K562 (cell line): ENCODE measurements around the gene BID. TPM values are rescaled to one million over a fixed set of nuclear protein-coding genes. Genes with fewer than 3 reads are reported as not detected.

Source experiments
- DACH1 ChIP-seq: fragments of 450-650 bp; IDR thresholded peaks from 2 replicates; pipeline ENCODE4 v1.6.1; 2018; ENCODE audit not compliant: partially characterized antibody
- FOXK1 ChIP-seq: sonication (generic); formaldehyde crosslinking; IDR thresholded peaks from 2 replicates; pipeline ENCODE4 v1.8.0; 2022; ENCODE audit warnings: missing genetic modification reagents, mild to moderate bottlenecking, borderline replicate concordance
- L3MBTL2 ChIP-seq: fragments of 450-650 bp; IDR thresholded peaks from 2 replicates; pipeline ENCODE4 v1.6.1; 2016; ENCODE audit warnings: mild to moderate bottlenecking, moderate library complexity
- MAZ ChIP-seq, 2 experiments: fragments of 450-650 bp in 1 of 2; sonication (generic) in 1 of 2; formaldehyde crosslinking; IDR thresholded peaks in 1 of 2; conservative IDR thresholded peaks in 1 of 2; 2 replicates each; pipeline versions ENCODE4 v1.4.0 to v1.5.0; 2020; ENCODE audit warnings: mild to moderate bottlenecking in 1 of 2, missing genetic modification reagents in 1 of 2
- RAD21 ChIP-seq, 2 experiments: fragments of 250-450 bp in 1 of 2; fragments of 450-650 bp in 1 of 2; sonication (Bioruptor Pico) in 1 of 2; formaldehyde crosslinking in 1 of 2; IDR thresholded peaks in 1 of 2; conservative IDR thresholded peaks in 1 of 2; 2 replicates each; pipeline versions ENCODE4 v1.4.0 to v1.8.0; 2020 to 2022; ENCODE audit warnings: mild to moderate bottlenecking in 2 of 2, moderate library complexity in 1 of 2
- YBX1 ChIP-seq: fragments of 450-650 bp; IDR thresholded peaks from 2 replicates; pipeline ENCODE4 v1.7.1; 2016; ENCODE audit warnings: mild to moderate bottlenecking
- ZNF76 ChIP-seq: fragments of 250-450 bp; sonication (Bioruptor Pico); IDR thresholded peaks from 2 replicates; pipeline ENCODE4 v1.4.0; 2020; ENCODE audit warnings: mild to moderate bottlenecking, moderate library complexity, borderline replicate concordance
- polyA plus RNA-seq, 8 experiments: library from polyadenylated mRNA; depleted of rRNA in 4 of 8; stranded (reverse) in 5 of 8; unstranded in 3 of 8; fragments of >200 nt; fragmentation: Nextera tagmentation in 2 of 8; fragmentation: Illumina TruSeq in 1 of 8; extraction: Ambion mirVana in 2 of 8; extraction: Trizol in 1 of 8; gene quantifications; 2 replicates each; pipeline versions ENCODE4 v1.2.1 to v1.2.3, GENCODE V29; 2011 to 2014; ENCODE audit warnings: inconsistent platforms in 1 of 8, missing spikeins in 1 of 8
- total RNA-seq, 7 experiments: library from RNA; depleted of rRNA in 6 of 7; stranded (reverse); fragments of >200 nt in 6 of 7; fragmentation: Illumina TruSeq in 2 of 7; extraction: Trizol in 2 of 7; gene quantifications; 2 replicates each; pipeline versions ENCODE4 v1.2.1 to v1.2.3, GENCODE V29; 2011 to 2021; ENCODE audit warnings: low replicate concordance in 1 of 7
- TF ChIP-seq, protein P1 (sequence below): fragments of 450-650 bp; IDR thresholded peaks from 2 replicates; pipeline ENCODE4 v1.6.1; 2016; ENCODE audit warnings: mild to moderate bottlenecking, moderate library complexity
- TF ChIP-seq, protein P2 (sequence below), 2 experiments: fragments of 200-800 bp in 1 of 2; sonication (Bioruptor generic) in 1 of 2; sonication (generic) in 1 of 2; formaldehyde crosslinking in 1 of 2; IDR thresholded peaks in 1 of 2; conservative IDR thresholded peaks in 1 of 2; 2 replicates each; pipeline versions ENCODE4 v1.5.0 to v1.6.1; 2016 to 2020; ENCODE audit warnings: missing compliant biosample characterization in 1 of 2, missing genetic modification characterization in 1 of 2, missing genetic modification reagents in 1 of 2
- TF ChIP-seq, protein P3 (sequence below): fragments of 250-450 bp; sonication (Bioruptor Pico); IDR thresholded peaks from 2 replicates; pipeline ENCODE4 v1.8.0; 2022; ENCODE audit warnings: inconsistent platforms
- TF ChIP-seq, protein P4 (sequence below): sonication (generic); formaldehyde crosslinking; IDR thresholded peaks from 2 replicates; pipeline ENCODE4 v1.9.0; 2022; ENCODE audit warnings: mild to moderate bottlenecking, missing genetic modification reagents

Gene BID
- total and polyA plus RNA-seq, 9 of the 15 experiments (the other 6 are each of a cell fraction or from before 2014, with no cell fraction given): 5.2 to 209 (median 63.7) TPM

DNA sequence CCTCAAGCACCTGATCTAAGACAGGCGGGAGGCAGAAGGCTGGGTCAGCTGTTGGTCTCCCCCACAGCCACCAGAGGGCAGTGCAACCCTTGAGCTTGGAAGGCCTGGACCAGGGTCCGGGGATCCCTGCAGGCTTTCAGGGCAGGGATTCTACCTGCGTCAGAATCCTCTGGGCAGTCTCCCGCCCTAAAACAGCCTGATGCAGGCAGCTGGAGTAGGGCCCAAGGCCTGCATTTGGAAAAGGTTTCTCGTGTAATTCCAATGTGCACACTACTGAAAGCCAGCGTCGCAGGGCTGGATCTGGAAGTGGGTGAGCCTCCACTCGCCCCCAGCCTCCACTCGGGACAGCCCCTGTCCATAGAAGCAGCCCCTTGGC is 31.8 kb downstream of the BID start (continued):
- TF ChIP-seq, protein P1, sequence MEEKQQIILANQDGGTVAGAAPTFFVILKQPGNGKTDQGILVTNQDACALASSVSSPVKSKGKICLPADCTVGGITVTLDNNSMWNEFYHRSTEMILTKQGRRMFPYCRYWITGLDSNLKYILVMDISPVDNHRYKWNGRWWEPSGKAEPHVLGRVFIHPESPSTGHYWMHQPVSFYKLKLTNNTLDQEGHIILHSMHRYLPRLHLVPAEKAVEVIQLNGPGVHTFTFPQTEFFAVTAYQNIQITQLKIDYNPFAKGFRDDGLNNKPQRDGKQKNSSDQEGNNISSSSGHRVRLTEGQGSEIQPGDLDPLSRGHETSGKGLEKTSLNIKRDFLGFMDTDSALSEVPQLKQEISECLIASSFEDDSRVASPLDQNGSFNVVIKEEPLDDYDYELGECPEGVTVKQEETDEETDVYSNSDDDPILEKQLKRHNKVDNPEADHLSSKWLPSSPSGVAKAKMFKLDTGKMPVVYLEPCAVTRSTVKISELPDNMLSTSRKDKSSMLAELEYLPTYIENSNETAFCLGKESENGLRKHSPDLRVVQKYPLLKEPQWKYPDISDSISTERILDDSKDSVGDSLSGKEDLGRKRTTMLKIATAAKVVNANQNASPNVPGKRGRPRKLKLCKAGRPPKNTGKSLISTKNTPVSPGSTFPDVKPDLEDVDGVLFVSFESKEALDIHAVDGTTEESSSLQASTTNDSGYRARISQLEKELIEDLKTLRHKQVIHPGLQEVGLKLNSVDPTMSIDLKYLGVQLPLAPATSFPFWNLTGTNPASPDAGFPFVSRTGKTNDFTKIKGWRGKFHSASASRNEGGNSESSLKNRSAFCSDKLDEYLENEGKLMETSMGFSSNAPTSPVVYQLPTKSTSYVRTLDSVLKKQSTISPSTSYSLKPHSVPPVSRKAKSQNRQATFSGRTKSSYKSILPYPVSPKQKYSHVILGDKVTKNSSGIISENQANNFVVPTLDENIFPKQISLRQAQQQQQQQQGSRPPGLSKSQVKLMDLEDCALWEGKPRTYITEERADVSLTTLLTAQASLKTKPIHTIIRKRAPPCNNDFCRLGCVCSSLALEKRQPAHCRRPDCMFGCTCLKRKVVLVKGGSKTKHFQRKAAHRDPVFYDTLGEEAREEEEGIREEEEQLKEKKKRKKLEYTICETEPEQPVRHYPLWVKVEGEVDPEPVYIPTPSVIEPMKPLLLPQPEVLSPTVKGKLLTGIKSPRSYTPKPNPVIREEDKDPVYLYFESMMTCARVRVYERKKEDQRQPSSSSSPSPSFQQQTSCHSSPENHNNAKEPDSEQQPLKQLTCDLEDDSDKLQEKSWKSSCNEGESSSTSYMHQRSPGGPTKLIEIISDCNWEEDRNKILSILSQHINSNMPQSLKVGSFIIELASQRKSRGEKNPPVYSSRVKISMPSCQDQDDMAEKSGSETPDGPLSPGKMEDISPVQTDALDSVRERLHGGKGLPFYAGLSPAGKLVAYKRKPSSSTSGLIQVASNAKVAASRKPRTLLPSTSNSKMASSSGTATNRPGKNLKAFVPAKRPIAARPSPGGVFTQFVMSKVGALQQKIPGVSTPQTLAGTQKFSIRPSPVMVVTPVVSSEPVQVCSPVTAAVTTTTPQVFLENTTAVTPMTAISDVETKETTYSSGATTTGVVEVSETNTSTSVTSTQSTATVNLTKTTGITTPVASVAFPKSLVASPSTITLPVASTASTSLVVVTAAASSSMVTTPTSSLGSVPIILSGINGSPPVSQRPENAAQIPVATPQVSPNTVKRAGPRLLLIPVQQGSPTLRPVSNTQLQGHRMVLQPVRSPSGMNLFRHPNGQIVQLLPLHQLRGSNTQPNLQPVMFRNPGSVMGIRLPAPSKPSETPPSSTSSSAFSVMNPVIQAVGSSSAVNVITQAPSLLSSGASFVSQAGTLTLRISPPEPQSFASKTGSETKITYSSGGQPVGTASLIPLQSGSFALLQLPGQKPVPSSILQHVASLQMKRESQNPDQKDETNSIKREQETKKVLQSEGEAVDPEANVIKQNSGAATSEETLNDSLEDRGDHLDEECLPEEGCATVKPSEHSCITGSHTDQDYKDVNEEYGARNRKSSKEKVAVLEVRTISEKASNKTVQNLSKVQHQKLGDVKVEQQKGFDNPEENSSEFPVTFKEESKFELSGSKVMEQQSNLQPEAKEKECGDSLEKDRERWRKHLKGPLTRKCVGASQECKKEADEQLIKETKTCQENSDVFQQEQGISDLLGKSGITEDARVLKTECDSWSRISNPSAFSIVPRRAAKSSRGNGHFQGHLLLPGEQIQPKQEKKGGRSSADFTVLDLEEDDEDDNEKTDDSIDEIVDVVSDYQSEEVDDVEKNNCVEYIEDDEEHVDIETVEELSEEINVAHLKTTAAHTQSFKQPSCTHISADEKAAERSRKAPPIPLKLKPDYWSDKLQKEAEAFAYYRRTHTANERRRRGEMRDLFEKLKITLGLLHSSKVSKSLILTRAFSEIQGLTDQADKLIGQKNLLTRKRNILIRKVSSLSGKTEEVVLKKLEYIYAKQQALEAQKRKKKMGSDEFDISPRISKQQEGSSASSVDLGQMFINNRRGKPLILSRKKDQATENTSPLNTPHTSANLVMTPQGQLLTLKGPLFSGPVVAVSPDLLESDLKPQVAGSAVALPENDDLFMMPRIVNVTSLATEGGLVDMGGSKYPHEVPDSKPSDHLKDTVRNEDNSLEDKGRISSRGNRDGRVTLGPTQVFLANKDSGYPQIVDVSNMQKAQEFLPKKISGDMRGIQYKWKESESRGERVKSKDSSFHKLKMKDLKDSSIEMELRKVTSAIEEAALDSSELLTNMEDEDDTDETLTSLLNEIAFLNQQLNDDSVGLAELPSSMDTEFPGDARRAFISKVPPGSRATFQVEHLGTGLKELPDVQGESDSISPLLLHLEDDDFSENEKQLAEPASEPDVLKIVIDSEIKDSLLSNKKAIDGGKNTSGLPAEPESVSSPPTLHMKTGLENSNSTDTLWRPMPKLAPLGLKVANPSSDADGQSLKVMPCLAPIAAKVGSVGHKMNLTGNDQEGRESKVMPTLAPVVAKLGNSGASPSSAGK: no peak
- peak; percentile 74 to 93 for TF ChIP-seq RAD21 (CRISPR knock-in tag; conservative IDR thresholded peaks at IDR 0.05 in 1 of 2, IDR thresholded peaks at IDR 0.05 in 1 of 2)
- TF ChIP-seq ZNF76 (CRISPR knock-in tag): no peak
- TF ChIP-seq, protein P2, sequence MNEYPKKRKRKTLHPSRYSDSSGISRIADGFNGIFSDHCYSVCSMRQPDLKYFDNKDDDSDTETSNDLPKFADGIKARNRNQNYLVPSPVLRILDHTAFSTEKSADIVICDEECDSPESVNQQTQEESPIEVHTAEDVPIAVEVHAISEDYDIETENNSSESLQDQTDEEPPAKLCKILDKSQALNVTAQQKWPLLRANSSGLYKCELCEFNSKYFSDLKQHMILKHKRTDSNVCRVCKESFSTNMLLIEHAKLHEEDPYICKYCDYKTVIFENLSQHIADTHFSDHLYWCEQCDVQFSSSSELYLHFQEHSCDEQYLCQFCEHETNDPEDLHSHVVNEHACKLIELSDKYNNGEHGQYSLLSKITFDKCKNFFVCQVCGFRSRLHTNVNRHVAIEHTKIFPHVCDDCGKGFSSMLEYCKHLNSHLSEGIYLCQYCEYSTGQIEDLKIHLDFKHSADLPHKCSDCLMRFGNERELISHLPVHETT (CRISPR knock-in tag; conservative IDR thresholded peaks at IDR 0.05 in 1 of 2, IDR thresholded peaks at IDR 0.05 in 1 of 2): no peak
- TF ChIP-seq YBX1: no peak
- TF ChIP-seq, protein P3, sequence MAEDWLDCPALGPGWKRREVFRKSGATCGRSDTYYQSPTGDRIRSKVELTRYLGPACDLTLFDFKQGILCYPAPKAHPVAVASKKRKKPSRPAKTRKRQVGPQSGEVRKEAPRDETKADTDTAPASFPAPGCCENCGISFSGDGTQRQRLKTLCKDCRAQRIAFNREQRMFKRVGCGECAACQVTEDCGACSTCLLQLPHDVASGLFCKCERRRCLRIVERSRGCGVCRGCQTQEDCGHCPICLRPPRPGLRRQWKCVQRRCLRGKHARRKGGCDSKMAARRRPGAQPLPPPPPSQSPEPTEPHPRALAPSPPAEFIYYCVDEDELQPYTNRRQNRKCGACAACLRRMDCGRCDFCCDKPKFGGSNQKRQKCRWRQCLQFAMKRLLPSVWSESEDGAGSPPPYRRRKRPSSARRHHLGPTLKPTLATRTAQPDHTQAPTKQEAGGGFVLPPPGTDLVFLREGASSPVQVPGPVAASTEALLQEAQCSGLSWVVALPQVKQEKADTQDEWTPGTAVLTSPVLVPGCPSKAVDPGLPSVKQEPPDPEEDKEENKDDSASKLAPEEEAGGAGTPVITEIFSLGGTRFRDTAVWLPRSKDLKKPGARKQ (CRISPR knock-in tag): no peak
- TF ChIP-seq FOXK1 (CRISPR knock-in tag): no peak
- peak; percentile 62 for TF ChIP-seq DACH1
- TF ChIP-seq MAZ (CRISPR knock-in tag; conservative IDR thresholded peaks at IDR 0.05 in 1 of 2, IDR thresholded peaks at IDR 0.05 in 1 of 2): no peak
- TF ChIP-seq L3MBTL2: no peak
- TF ChIP-seq, protein P4, sequence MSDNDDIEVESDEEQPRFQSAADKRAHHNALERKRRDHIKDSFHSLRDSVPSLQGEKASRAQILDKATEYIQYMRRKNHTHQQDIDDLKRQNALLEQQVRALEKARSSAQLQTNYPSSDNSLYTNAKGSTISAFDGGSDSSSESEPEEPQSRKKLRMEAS (CRISPR knock-in tag): no peak
